Right lung (tissue), 10 donors: Measurements from ENCODE around the gene RPL19. TPM values are rescaled to one million over a fixed set of nuclear protein-coding genes. Genes with fewer than 3 reads are reported as not detected.
A peak's percentile ranks its signal among the peaks of the same experiment; 100 is the strongest.
"Not testable (repeated sequence)": the region's sequence is repeated elsewhere in the genome, so short reads cannot be mapped to it uniquely, and the experiment has no call there.

ENCODE experiments used
- DNase-seq, 2 donors: peaks; one replicate each; pipeline ENCODE4 v3.0.0-alpha.2; 2013
- long read RNA-seq, 8 donors: transcript quantifications; one replicate each; lab custom pipeline, GENCODE V29; 2026
- polyA plus RNA-seq, 5 donors: library from polyadenylated mRNA; unstranded; fragments of 120-200 nt; gene quantifications; one replicate each; pipeline versions ENCODE4 v1.2.1 to v1.2.3, GENCODE V29; 2013; ENCODE audit warnings: inconsistent platforms in 1 of 5, low replicate concordance in 1 of 5; ENCODE audit not compliant: insufficient read length in 5 of 5, insufficient read depth in 1 of 5

RPL19 gene
- 1,000 to 10,000 TPM; 2,041 to 2,572 (median 2,117) TPM for polyA plus RNA-seq
- long read RNA-seq, donor 1, transcript RPL19-203 (6 exons, 1,051 nt): minor isoform, 5 of 3,055 reads
- long read RNA-seq, donor 1, transcript RPL19-206 (3 exons, 402 nt): minor isoform, 8 of 3,055 reads
- long read RNA-seq, donor 1, transcript RPL19-201 (6 exons, 737 nt): major isoform, 1,618 of 3,055 reads
- long read RNA-seq, donor 1, partial matches to known transcripts: 1,334 of 3,055 reads
- long read RNA-seq, donor 1, other reads (novel, unspliced or antisense): 86 of 3,055 reads
- long read RNA-seq, donor 2, transcript RPL19-201 (6 exons, 737 nt): major isoform, 1,041 of 1,679 reads
- long read RNA-seq, donor 2, partial matches to known transcripts: 572 of 1,679 reads
- long read RNA-seq, donor 2, other reads (novel, unspliced or antisense): 60 of 1,679 reads
- long read RNA-seq, donor 3, transcript RPL19-206 (3 exons, 402 nt): minor isoform, 9 of 2,077 reads
- long read RNA-seq, donor 3, transcript RPL19-201 (6 exons, 737 nt): major isoform, 1,092 of 2,077 reads
- long read RNA-seq, donor 3, transcript RPL19-204 (6 exons, 690 nt): minor isoform, 5 of 2,077 reads
- long read RNA-seq, donor 3, partial matches to known transcripts: 916 of 2,077 reads
- long read RNA-seq, donor 3, other reads (novel, unspliced or antisense): 51 of 2,077 reads
- long read RNA-seq, donor 4, transcript RPL19-201 (6 exons, 737 nt): major isoform, 756 of 1,339 reads
- long read RNA-seq, donor 4, partial matches to known transcripts: 547 of 1,339 reads
- long read RNA-seq, donor 4, other reads (novel, unspliced or antisense): 28 of 1,339 reads
- long read RNA-seq, donor 5, transcript RPL19-203 (6 exons, 1,051 nt): minor isoform, 6 of 3,212 reads
- long read RNA-seq, donor 5, transcript RPL19-201 (6 exons, 737 nt): major isoform, 1,838 of 3,212 reads
- long read RNA-seq, donor 5, transcript RPL19-204 (6 exons, 690 nt): minor isoform, 9 of 3,212 reads
- long read RNA-seq, donor 5, transcript RPL19-206 (3 exons, 402 nt): minor isoform, 6 of 3,212 reads
- long read RNA-seq, donor 5, partial matches to known transcripts: 1,248 of 3,212 reads
- long read RNA-seq, donor 5, other reads (novel, unspliced or antisense): 105 of 3,212 reads
- long read RNA-seq, donor 6, transcript RPL19-201 (6 exons, 737 nt): major isoform, 1,852 of 2,875 reads
- long read RNA-seq, donor 6, transcript RPL19-204 (6 exons, 690 nt): minor isoform, 12 of 2,875 reads
- long read RNA-seq, donor 6, partial matches to known transcripts: 875 of 2,875 reads
- long read RNA-seq, donor 6, other reads (novel, unspliced or antisense): 127 of 2,875 reads
- long read RNA-seq, donor 7, transcript RPL19-201 (6 exons, 737 nt): major isoform, 602 of 860 reads
- long read RNA-seq, donor 7, partial matches to known transcripts: 233 of 860 reads
- long read RNA-seq, donor 7, other reads (novel, unspliced or antisense): 20 of 860 reads
- long read RNA-seq, donor 8, transcript RPL19-201 (6 exons, 737 nt): major isoform, 412 of 720 reads
- long read RNA-seq, donor 8, partial matches to known transcripts: 292 of 720 reads
- long read RNA-seq, donor 8, other reads (novel, unspliced or antisense): 14 of 720 reads

DNA sequence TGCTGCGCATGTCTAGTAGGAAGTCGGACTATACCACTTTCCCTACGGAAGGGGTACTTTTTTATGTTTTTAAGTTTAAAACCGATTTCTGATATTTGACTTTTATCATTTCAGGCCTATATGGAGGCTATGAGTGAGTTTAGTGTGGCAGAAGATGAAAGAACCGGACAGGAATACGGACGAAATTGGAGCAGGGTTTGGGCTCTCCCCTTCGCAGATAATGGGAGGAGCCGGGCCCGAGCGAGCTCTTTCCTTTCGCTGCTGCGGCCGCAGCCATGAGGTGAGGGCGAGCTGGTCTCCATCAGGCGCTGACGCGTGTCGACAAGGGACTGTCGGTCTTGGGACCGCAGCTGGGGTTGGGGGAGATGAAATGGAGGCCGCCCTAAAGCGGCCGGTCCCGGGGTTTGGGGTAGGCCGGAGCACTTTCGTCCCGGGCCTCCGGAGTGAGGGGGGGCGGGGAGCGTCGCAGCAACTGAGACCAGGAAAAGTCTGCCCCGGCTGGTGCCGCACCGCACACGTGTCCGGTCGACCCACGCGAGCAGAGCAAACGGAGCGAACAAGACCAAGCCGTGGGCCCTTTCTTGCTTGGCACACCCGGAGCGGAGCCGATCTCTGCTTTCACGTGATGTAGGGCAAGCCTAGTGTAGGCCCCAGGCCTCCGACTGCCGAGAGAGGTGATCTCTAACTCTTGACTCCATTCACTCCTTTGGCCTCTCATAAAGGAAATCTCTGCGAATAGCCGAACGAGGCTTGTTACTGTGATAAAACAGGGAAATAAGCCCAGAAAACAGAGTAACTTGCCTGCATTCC lies at the start of gene RPL19:
Gene RPL19, plus strand, starts transcription at position 214 of the 810 bp plus-strand sequence. Its CDS starts 62 bp downstream, at position 276.
- DNase-seq: peak; percentile 90 to 94

GRCh38 chr17:39150795-39151149 lies 49.3 kb upstream of the RPL19 start:
- no peak for DNase-seq

- no peak for DNase-seq
These were observed 48.7 kb upstream of the RPL19 start, which contains the start of gene PLXDC1 for GRCh38 chr17:39151150-39151942. PLXDC1 (minus strand) TSS chr17:39151637; CDS start chr17:39151437, 200 bp downstream.

DNA sequence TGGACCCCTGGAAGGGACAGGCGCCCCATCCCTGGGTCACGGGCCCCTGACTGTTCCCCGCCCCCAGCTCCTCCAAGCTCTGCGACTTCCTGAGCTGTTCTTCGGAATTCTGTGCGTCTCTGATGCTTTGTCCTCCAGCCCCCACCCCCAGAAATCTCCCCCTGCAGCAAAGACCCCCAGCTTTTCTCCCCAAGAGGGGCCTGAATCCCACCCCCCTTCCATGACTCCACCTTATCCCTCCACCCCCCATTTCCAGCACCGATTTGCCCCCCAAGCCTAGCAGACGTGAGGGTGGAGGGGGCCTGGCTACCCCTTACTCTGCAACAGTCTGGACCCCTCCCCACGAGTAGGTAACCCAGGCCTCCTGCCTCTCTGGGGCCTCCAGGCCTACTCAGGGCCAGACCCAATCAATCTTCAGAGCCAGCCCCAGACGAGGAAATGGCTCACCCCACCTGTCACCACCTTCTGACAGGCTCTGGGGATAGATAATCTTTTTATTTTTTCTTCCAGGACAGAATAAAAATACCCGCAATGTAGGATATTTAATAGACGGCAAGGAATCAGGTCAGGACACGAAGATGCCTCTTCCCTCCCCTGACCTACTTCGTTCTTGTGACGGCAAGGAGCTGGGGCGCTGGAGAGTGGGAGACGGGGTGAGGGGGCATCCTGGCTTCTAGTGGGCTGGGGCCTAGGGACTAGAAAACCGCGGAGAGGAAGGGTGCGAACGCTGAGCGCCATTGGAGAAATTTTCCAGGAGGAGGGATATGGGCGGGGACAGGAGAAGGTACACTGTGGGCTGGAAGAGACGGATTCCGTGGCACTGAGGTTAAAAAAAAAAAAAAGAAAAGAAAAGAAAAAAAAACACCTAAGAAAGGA lies 47.9 kb upstream of the RPL19 start:
- DNase-seq: no peak

DNA sequence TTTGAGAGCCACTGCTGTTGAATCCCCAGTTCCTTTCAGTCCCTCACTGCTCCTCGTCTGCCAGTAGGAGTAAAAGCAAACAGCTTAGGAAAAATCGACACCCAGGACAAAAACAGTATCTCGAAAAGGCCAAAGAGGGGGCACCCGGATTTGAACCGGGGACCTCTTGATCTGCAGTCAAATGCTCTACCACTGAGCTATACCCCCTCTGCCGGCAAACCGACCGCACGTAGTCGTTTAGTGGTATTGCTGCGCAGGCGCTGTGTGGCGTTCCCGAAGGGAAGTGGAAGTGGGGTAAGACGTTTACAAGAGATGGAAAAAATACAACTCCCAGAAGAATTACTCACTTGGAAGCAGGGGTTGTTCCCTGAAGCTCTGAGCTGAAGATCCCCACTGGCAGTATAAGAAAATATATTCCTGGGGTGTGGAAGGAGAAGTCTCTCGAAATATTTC lies 46.5 kb upstream of the RPL19 start:
- DNase-seq: peak; percentile 90 to 92

GRCh38 chr17:39155654-39156053 lies 44.4 kb upstream of the RPL19 start:
- no peak for DNase-seq

DNA sequence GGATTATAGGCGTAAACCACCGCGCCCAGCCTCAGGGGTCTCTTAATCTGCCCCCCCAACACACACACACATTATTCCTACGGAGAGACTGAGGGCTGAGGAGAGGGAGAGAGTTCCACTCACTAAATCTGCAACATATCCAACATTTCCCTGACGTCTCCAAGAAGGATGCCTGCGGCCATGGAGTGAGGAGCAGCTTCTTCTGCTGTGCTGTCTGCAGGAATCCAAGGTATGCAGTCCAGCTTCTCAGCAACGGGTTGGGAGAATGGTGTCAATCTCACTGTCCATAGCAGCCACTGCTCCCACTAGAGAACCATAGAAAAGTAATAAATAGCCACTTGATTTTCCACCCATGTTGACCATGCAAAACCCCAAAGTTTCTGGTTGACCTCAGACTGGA lies 43.6 kb upstream of the RPL19 start:
- DNase-seq: no peak

DNA sequence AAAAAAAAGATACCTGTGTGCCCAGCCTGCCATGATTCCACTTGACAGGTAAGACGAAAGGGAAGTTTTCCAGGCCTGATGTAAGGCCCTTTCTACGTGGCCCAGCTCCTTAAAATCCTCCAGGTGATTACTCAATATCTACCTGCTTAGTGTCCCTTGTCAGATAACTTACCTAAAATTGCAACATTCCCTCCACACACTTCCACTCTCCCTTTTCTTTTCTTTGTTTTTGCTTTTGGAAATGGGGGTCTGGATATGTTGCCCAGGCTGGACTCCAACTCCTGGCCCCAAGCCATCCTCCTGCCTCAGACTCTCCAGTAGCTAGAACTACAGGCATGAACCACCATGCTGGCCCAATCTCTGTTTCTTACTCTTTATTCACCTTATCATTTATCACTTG lies 41.5 kb upstream of the RPL19 start:
- DNase-seq: no peak

DNA sequence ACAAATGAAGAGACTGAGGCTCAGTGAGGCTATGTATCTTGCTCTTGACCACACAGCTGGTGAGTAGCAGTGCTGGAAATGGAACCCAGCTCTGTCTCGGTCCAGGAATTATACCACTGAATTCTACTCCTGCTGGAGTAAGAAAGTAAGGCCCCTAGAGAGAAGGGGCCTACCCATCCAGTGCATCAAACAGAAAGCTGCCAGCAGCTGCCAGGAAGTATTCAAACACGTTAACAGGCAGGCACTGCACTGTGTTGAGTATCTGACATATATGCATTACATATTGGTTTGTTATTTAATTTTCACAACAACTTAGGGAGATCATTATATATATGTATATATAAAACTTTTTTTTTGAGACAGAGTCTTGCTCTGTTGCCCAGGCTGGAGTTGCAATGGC lies 38.1 kb upstream of the RPL19 start:
- no peak for DNase-seq

DNA sequence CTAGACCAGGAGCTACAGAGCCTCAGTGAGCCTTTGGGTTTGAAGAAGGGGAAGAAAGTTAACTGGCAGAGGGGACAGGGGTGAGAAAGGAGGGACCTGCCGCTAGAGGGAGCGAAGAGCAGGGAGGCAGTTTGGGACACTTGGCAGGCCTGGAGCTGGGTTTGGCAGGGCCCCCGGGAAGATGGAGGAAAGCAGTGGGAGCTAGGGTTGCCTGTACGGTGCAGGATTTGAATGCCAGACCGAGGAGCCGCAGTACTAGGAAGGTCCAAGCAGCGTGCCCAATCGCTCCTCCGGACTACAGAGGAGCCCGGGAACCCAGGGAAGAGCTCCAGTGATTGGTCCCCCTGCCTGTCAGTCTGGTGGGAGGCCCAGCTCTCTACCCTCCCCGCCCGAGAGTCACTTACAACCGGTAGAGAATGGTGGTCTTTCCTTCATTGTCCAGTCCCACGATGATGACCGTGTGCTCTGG lies 35.4 kb upstream of the RPL19 start:
- DNase-seq: peak; percentile 72 to 79

GRCh38 chr17:39165178-39165840 lies 34.8 kb upstream of the RPL19 start:
- no peak for DNase-seq

DNA sequence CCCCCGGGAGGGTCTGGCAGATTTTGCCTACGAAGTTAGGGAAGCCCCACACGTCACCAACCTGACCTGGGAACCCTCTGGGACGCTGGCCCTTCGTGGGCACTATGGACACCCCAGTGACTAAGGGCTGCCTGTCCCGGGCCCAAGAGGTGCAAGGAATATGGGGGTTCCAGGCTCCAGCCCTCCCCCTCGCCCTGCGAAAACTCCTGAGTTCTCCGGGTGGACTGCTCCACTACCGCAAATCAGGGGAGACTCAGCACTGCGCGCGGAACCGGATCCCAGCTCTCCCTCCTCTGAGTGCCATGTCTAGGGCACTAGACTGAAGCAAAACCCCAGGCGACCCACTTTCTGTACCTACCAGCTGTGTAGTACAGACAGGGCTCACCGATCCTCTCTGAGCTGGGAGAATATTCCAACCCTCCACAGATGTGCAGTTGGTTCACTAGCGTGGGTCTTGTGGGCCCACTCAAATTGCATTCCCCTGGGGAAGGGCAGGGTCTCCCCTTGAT lies 34.2 kb upstream of the RPL19 start, which contains the start of gene ARL5C:
Gene ARL5C, minus strand, starts transcription at position 321 of the 509 bp plus-strand sequence. CDS start 401 bp downstream, outside the sequence.
- no peak for DNase-seq

DNA sequence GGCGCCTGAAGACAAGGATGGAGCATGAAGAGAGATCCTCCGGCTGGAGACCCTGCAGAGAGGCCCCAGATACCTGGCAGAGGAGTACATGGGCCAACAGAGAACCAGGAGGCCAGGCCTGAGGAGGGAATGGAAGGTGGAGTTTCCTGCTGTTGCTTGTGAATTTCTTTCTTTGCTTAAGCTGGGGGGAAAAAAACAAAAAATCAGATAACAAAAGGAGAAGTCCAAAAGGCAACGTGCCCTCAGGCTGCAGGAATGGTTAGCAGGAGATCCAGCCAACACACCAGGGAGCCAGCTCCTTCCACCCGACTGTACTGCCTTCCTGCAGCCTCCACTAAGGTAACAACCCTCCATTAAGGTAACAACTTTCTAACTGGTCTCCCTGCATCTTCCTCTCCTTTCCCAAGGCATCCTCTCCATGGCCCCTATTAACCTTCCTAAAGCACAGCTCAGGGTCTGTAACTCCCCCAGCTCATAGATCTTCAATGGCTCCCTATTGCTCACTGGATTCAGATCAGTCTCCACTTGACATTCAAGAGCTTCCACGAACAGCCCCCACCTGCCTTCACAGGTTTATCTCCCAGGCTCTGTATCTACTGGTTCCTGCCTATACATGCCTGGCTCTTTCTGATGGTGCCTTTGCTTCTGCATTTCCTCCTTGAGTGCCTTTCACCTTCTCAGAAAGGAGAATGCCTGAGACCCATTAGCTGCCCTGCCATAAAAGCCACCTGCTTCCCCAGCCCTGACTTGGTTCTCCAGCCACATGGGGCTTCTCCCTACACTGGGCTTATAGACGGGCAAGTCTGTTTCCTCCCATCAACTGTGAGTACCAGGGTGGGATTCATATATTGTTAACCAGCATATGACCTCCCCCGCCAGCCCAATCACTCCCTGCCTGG lies 33.4 kb upstream of the RPL19 start:
- DNase-seq: no peak

GRCh38 chr17:39167476-39167875 lies 32.6 kb upstream of the RPL19 start:
- peak; percentile 25 to 39 for DNase-seq

DNA sequence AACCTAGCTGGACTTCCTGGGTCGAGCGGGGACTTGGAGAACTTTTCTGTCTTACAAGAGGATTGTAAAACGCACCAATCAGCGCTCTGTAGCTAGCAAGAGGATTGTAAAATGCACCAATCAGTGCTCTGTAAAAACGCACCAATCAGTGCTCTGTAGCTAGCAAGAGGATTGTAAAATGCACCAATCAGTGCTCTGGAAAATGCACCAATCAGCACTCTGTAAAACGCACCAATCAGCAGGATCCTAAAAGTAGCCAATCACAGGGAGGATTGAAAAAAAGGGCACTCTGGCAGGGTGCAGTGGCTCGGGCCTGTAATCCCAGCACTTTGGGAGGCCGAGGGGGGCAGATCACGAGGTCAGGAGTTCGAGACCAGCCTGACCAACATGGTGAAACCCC lies 31.6 kb upstream of the RPL19 start:
- not testable (repeated sequence) for DNase-seq

GRCh38 chr17:39169101-39169500 lies 31.0 kb upstream of the RPL19 start:
- DNase-seq: no peak
